A673 (cell line): ENCODE measurements around the gene CRYBG3. TPM values are rescaled to one million over a fixed set of nuclear protein-coding genes. Genes with fewer than 3 reads are reported as not detected.
A peak's percentile ranks its signal among the peaks of the same experiment; 100 is the strongest.

Experiments used
- BruUV-seq: library from RNA; stranded (reverse); fragments of 400-500 nt; replicated peaks from 2 replicates; lab custom pipeline; 2021; lab: Mats Ljungman, UMichigan
- CTCF ChIA-PET: fragments of 300-600 bp; sonication (Branson Sonifier 250); formaldehyde crosslinking; loops from one replicate; lab custom pipeline; 2022; ENCODE audit warnings: antibody characterized with exemption; lab: Charles Lee
- POLR2A ChIA-PET: fragments of 300-600 bp; sonication (Branson Sonifier 250); formaldehyde crosslinking; loops from one replicate; lab custom pipeline; 2022; ENCODE audit warnings: antibody characterized with exemption; ENCODE audit not compliant: low non-redundant PET; lab: Charles Lee
- DNase-seq: peaks from one replicate; pipeline ENCODE4 v3.0.0-alpha.2; 2015; ENCODE audit warnings: low spot score
- H3K27ac ChIP-seq: fragments of 200-600 bp; sonication (generic); 2 replicates; pipeline ENCODE4 v1.5.1; 2016; ENCODE audit warnings: mixed run types, low read depth, mild to moderate bottlenecking, mixed read lengths, antibody characterized with exemption, low read length; ENCODE audit not compliant: poor library complexity, severe bottlenecking
- H3K27me3 ChIP-seq: fragments of 200-600 bp; sonication (generic); replicated peaks from 2 replicates; pipeline ENCODE4 v1.6.1; 2017; ENCODE audit warnings: mixed run types, low read depth, mild to moderate bottlenecking, mixed read lengths, antibody characterized with exemption, low read length; ENCODE audit not compliant: insufficient read depth, poor library complexity
- H3K36me3 ChIP-seq: fragments of 200-600 bp; sonication (generic); 2 replicates; pipeline ENCODE4 v1.6.1; 2016; ENCODE audit warnings: mixed run types, mild to moderate bottlenecking, mixed read lengths, antibody characterized with exemption, low read length; ENCODE audit not compliant: insufficient read depth, poor library complexity, severe bottlenecking
- H3K4me1 ChIP-seq: fragments of 200-600 bp; sonication (generic); 2 replicates; pipeline ENCODE4 v1.6.1; 2017; ENCODE audit warnings: mixed run types, mild to moderate bottlenecking, mixed read lengths, antibody characterized with exemption, low read length; ENCODE audit not compliant: insufficient read depth, poor library complexity, severe bottlenecking
- H3K4me3 ChIP-seq: fragments of 200-600 bp; sonication (generic); 2 replicates; pipeline ENCODE4 v1.5.1; 2016; ENCODE audit warnings: low read depth, mixed run types, mild to moderate bottlenecking, mixed read lengths, low read length; ENCODE audit not compliant: poor library complexity, severe bottlenecking
- H3K9me3 ChIP-seq: fragments of 200-600 bp; sonication (generic); 2 replicates; pipeline ENCODE4 v1.6.1; 2016; ENCODE audit warnings: mixed run types, low read depth, mild to moderate bottlenecking, mixed read lengths, antibody characterized with exemption, low read length; ENCODE audit not compliant: poor library complexity, severe bottlenecking
- EZH2 ChIP-seq: fragments of 200-600 bp; sonication (generic); IDR thresholded peaks from 2 replicates; pipeline ENCODE4 v1.6.1; 2017; ENCODE audit warnings: borderline replicate concordance, low read depth, mild to moderate bottlenecking, mixed read lengths, antibody characterized with exemption, low read length; ENCODE audit not compliant: poor library complexity, severe bottlenecking
- intact Hi-C: fragments of 100-400 bp; cut with micrococcal nuclease; formaldehyde crosslinking; loops from one replicate; pipeline ENCODE4 v1.10.0; 2022; ENCODE audit not compliant: unreplicated experiment
- total RNA-seq: library from RNA; stranded (reverse); gene quantifications from 2 replicates; pipeline ENCODE4 v1.2.3, GENCODE V29; 2021
- TF ChIP-seq, protein P1 (sequence below): fragments of 300-800, 200-600 bp; sonication (generic); conservative IDR thresholded peaks from 2 replicates; pipeline ENCODE4 v1.5.1; 2017; ENCODE audit warnings: low read depth, mild to moderate bottlenecking, antibody characterized with exemption, low read length, moderate library complexity, mixed read lengths

CRYBG3 gene
- total RNA-seq, 1 experiment from 2014 or later: 8.6 TPM

DNA sequence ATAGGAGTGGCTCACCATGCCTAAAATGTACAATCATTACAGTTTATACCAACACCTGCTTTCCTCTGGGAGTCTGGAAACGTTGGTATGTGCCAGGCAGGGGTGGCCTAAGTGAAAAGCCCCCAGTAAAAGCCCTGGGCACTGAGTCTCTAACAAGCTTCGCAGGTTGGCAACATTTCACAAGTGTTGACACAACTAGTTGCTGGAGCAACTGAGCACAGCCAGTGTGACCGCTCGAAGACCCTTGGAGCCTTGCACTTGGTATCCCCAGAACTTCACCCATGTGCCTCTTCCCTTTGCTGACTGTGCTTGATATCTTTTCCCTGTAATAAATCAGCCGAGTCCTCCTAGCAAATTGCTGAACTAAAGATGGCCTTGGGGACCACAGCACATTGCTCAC, 147.7 kb downstream of the CRYBG3 start:
- POLR2A ChIA-PET: interaction anchor here (0.6 kb wide), 1 partner anchor 12 kb away, joined by 3 read pairs; no protein-coding TSS in a partner anchor
- BruUV-seq: no TSS peak

DNA sequence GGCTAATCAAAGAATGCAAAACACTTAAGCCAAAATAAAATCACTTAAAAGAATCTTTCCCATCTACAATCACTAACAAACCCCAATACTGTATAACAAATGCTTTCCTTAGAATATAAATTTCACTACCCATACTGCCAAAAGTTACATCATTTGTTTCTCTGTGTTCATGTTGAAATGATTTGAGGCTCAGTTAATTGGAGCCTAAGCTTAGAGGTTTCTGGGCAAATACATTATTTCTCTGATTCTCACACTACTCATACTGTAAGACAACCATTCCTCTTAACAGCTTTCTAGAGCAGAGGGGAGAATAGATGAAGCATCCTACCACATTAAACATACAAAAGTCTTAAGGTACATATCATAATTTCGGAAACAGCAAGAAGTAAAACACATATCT, 148.3 kb downstream of the CRYBG3 start:
- CTCF ChIA-PET: no interaction called here
- H3K36me3 ChIP-seq: no peaks in the 10 kb centered on the region
- no TSS peak for BruUV-seq
- TF ChIP-seq, protein P1, sequence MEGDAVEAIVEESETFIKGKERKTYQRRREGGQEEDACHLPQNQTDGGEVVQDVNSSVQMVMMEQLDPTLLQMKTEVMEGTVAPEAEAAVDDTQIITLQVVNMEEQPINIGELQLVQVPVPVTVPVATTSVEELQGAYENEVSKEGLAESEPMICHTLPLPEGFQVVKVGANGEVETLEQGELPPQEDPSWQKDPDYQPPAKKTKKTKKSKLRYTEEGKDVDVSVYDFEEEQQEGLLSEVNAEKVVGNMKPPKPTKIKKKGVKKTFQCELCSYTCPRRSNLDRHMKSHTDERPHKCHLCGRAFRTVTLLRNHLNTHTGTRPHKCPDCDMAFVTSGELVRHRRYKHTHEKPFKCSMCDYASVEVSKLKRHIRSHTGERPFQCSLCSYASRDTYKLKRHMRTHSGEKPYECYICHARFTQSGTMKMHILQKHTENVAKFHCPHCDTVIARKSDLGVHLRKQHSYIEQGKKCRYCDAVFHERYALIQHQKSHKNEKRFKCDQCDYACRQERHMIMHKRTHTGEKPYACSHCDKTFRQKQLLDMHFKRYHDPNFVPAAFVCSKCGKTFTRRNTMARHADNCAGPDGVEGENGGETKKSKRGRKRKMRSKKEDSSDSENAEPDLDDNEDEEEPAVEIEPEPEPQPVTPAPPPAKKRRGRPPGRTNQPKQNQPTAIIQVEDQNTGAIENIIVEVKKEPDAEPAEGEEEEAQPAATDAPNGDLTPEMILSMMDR: no peak
- no peak for TF ChIP-seq EZH2
- H3K4me1 ChIP-seq: peaks cover 24% of the 10 kb centered on the region
- POLR2A ChIA-PET: interaction anchor here (0.6 kb wide), 1 partner anchor 13 kb away, joined by 3 read pairs; no protein-coding TSS in a partner anchor
- intact Hi-C loops: no loop called here
- no peak overlapping the region for H3K4me3 ChIP-seq
- H3K9me3 ChIP-seq: no peaks in the 10 kb centered on the region
- H3K27ac ChIP-seq: no peak overlapping the region
- no peaks in the 10 kb centered on the region for H3K27me3 ChIP-seq
- no peak for DNase-seq

More for the DNA sequence above, 147.7 kb downstream of the CRYBG3 start:
- CTCF ChIA-PET: no interaction called here
- no peak for DNase-seq
- H3K27me3 ChIP-seq: no peaks in the 10 kb centered on the region
- H3K4me3 ChIP-seq: no peak overlapping the region
- H3K36me3 ChIP-seq: no peaks in the 10 kb centered on the region
- no peaks in the 10 kb centered on the region for H3K9me3 ChIP-seq
- intact Hi-C loops: no loop called here
- H3K27ac ChIP-seq: no peak overlapping the region
- H3K4me1 ChIP-seq: peaks cover 24% of the 10 kb centered on the region
- TF ChIP-seq, protein P1: no peak

DNA sequence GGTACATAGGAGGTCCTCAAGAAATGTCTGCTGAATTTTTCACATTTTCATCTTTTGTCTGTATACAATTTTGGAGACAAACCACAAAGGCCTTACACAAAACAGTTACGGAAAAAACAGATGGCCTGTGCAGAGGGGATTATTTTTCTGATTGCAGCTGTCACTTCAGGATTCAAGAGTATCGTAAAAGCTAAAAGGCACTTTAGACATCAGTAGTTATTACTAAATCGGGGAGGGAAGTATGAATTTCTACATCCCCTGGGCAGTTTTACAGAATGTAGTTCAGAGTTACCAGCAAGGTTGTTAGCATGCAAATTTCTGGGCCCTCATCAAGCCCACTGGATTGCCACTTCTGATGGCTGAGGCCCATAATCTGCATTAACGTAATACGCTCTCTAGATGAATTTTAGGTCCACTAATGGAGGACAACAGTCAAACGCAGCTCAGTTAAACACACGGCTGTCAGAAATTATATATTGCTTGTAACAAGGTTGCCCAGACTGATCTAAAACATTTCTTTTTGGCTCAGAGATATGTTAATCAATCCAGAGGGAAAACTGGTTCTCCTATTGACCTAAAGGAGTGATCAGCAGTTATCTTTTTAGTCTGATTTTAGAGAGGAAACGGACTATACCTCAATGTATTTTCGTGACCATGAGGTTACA, 149.3 kb downstream of the CRYBG3 start:
- H3K9me3 ChIP-seq: no peaks in the 10 kb centered on the region
- no TSS peak for BruUV-seq
- no peaks in the 10 kb centered on the region for H3K36me3 ChIP-seq
- intact Hi-C loops: no loop called here
- H3K4me3 ChIP-seq: peak overlapping the region; percentile 64
- CTCF ChIA-PET: no interaction called here
- POLR2A ChIA-PET: no interaction called here
- H3K4me1 ChIP-seq: peaks cover 24% of the 10 kb centered on the region
- no peak for DNase-seq
- TF ChIP-seq, protein P1: no peak
- TF ChIP-seq EZH2: no peak
- no peaks in the 10 kb centered on the region for H3K27me3 ChIP-seq
- no peak overlapping the region for H3K27ac ChIP-seq
